Measurements from ENCODE around the gene MYH6. TPM values are rescaled to one million over a fixed set of nuclear protein-coding genes. Genes with fewer than 3 reads are reported as not detected.

Gene MYH6
- total RNA-seq, 4 donors from 2014 or later: 0.16 to 1.5 TPM; not detected in 2

DNA sequence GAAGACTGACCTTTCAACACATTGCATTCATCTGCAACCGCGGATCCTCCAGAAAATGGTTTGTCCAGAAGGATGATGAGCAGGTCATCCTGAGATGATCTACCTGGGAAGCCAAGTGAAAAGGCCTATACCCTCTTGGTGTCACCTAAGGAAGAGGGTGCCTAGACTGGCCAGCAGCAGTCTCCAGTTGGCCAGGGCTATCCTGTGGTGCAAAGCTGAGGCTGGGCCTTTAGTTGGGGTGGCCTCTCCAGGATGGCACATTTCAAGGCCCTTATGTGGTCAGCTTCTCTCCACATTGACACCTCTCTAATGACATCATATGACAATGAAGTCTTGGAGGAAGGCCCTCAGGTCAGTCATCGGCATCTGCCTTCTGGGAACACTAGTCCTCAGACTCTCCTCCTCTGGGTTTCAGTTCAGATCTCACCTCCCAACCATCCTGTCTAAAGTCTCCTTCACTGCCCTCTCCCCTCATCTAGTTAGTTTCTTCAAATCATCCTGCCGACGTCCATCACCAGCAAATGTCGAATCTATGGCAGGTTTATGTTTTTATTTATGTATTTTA lies 52.1 kb downstream of the MYH6 start:
- in situ Hi-C loops (cut with MboI; ENCODE audit: low pct_ligation_motif_present in 1 of 4, low pct_unique_long_range_greater_than_20kb in 1 of 4, low sequenced_read_pairs in 3 of 4): no loop called here

GRCh38 chr14:23354990-23355389 lies 53.1 kb downstream of the MYH6 start:
- no peak for TF ChIP-seq POLR2A (IDR thresholded peaks at IDR 0.05)
- TF ChIP-seq EP300 (IDR thresholded peaks at IDR 0.05; ENCODE audit: low read depth): no peak
- TF ChIP-seq POLR2AphosphoS5 (IDR thresholded peaks at IDR 0.05): no peak
- TF ChIP-seq, protein P1, sequence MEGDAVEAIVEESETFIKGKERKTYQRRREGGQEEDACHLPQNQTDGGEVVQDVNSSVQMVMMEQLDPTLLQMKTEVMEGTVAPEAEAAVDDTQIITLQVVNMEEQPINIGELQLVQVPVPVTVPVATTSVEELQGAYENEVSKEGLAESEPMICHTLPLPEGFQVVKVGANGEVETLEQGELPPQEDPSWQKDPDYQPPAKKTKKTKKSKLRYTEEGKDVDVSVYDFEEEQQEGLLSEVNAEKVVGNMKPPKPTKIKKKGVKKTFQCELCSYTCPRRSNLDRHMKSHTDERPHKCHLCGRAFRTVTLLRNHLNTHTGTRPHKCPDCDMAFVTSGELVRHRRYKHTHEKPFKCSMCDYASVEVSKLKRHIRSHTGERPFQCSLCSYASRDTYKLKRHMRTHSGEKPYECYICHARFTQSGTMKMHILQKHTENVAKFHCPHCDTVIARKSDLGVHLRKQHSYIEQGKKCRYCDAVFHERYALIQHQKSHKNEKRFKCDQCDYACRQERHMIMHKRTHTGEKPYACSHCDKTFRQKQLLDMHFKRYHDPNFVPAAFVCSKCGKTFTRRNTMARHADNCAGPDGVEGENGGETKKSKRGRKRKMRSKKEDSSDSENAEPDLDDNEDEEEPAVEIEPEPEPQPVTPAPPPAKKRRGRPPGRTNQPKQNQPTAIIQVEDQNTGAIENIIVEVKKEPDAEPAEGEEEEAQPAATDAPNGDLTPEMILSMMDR (IDR thresholded peaks at IDR 0.05): no peak
- peaks cover 36% of the 10 kb centered on the region for H3K27me3 ChIP-seq
- no peaks in the 10 kb centered on the region for H3K9me3 ChIP-seq
- DNase-seq: no peak
- H3K36me3 ChIP-seq: no peaks in the 10 kb centered on the region
- WGBS, 2 donors (ENCODE audit: low coverage in 1 of 2): 71 to 76% methylated on average over 1 to 6 of the region's 6 CpGs
- intact Hi-C loops (cut with DNase I; ENCODE audit: low total_unique reads): no loop called here
- in situ Hi-C loops (cut with MboI; ENCODE audit: low pct_ligation_motif_present in 1 of 4, low pct_unique_long_range_greater_than_20kb in 1 of 4, low sequenced_read_pairs in 3 of 4): no loop called here
- H3K27ac ChIP-seq: no peak overlapping the region
- H3K4me1 ChIP-seq: peaks cover 6 to 17% (median 13%) of the 10 kb centered on the region in 4 donors
- no peak overlapping the region for H3K4me3 ChIP-seq

More for the DNA sequence above, 52.1 kb downstream of the MYH6 start:
- TF ChIP-seq POLR2AphosphoS5 (IDR thresholded peaks at IDR 0.05) (no peak), POLR2A (IDR thresholded peaks at IDR 0.05) (no peak)
- H3K36me3 ChIP-seq: no peaks in the 10 kb centered on the region
- 70 to 84% methylated on average over 3 to 6 of the region's 6 CpGs for WGBS, 2 donors (ENCODE audit: low coverage in 1 of 2)
- peaks cover 34% of the 10 kb centered on the region for H3K27me3 ChIP-seq
- DNase-seq: no peak
- intact Hi-C loops (cut with DNase I; ENCODE audit: low total_unique reads): no loop called here
- H3K27ac ChIP-seq: no peak overlapping the region
- no peak overlapping the region for H3K4me3 ChIP-seq
- no peaks in the 10 kb centered on the region for H3K9me3 ChIP-seq
- peaks cover 6 to 17% (median 13%) of the 10 kb centered on the region in 4 donors for H3K4me1 ChIP-seq

GRCh38 chr14:23353433-23353780 lies 54.7 kb downstream of the MYH6 start:
- H3K4me1 ChIP-seq: peaks cover 6 to 17% (median 13%) of the 10 kb centered on the region in 4 donors
- whole genome bisulfite sequencing, 2 donors (ENCODE audit: low coverage in 1 of 2): 74 to 100% methylated on average over 1 to 5 of the region's 5 CpGs
- peak overlapping the region in 1 of 4 donors; percentile 8 for H3K27ac ChIP-seq
- no peaks in the 10 kb centered on the region for H3K9me3 ChIP-seq
- H3K4me3 ChIP-seq: no peak overlapping the region
- no peaks in the 10 kb centered on the region for H3K36me3 ChIP-seq
- in situ Hi-C loops (cut with MboI; ENCODE audit: low pct_ligation_motif_present in 1 of 4, low pct_unique_long_range_greater_than_20kb in 1 of 4, low sequenced_read_pairs in 3 of 4): no loop called here
- DNase-seq: no peak
- intact Hi-C loops (cut with DNase I; ENCODE audit: low total_unique reads): no loop called here
- peaks cover 36% of the 10 kb centered on the region for H3K27me3 ChIP-seq
- no peak for TF ChIP-seq POLR2A (IDR thresholded peaks at IDR 0.05)
- no peak for TF ChIP-seq EP300 (IDR thresholded peaks at IDR 0.05; ENCODE audit: low read depth)
- TF ChIP-seq, protein P1 (IDR thresholded peaks at IDR 0.05): no peak
- no peak for TF ChIP-seq POLR2AphosphoS5 (IDR thresholded peaks at IDR 0.05)

- Histone ChIP-seq H3K27me3 (peaks cover 36% of the 10 kb centered on the region), H3K9me3 (no peaks in the 10 kb centered on the region), H3K36me3 (no peaks in the 10 kb centered on the region), H3K4me3 (peak within 1 kb of the TSS; percentile 38 to 65 (median 45)), H3K4me1 (peaks cover 6 to 17% (median 13%) of the 10 kb centered on the region in 4 donors), H3K27ac (peak within 1 kb of the TSS; percentile 52 to 77 (median 74))
- WGBS, 2 donors (ENCODE audit: low coverage in 1 of 2): 3 to 33% methylated on average over 1 to 32 of the region's 42 CpGs
- intact Hi-C loops (cut with DNase I; ENCODE audit: low total_unique reads): no loop called here
- TF ChIP-seq, protein P1 (IDR thresholded peaks at IDR 0.05): peak in 1 of 5 experiments; percentile 16
- TF ChIP-seq EP300 (IDR thresholded peaks at IDR 0.05; ENCODE audit: low read depth) (no peak), POLR2AphosphoS5 (IDR thresholded peaks at IDR 0.05) (peak; percentile 70 to 93 (median 74)), POLR2A (IDR thresholded peaks at IDR 0.05) (peak; percentile 37)
- in situ Hi-C loops (cut with MboI; ENCODE audit: low pct_ligation_motif_present in 1 of 4, low pct_unique_long_range_greater_than_20kb in 1 of 4, low sequenced_read_pairs in 3 of 4): no loop called here
- peak; percentile 69 for DNase-seq
Observed at GRCh38 chr14:23352506-23353432, 55.3 kb downstream of the MYH6 start, which contains the start of gene SLC22A17. SLC22A17 (minus strand) TSS chr14:23352887.
